H1 (cell line): Measurements from ENCODE around the gene RNGTT. TPM values are rescaled to one million over a fixed set of nuclear protein-coding genes. Genes with fewer than 3 reads are reported as not detected.

Source experiments
- CTCF ChIA-PET: fragments of 300-600 bp; sonication (Branson Sonifier 250); formaldehyde crosslinking; loops from one replicate; lab custom pipeline; 2021; ENCODE audit not compliant: partially characterized antibody; lab: Charles Lee
- POLR2A ChIA-PET: fragments of 300-600 bp; sonication (Branson Sonifier 250); formaldehyde crosslinking; loops from one replicate; lab custom pipeline; 2021; ENCODE audit warnings: inconsistent platforms; ENCODE audit not compliant: partially characterized antibody; lab: Charles Lee
- DNase-seq, 2 experiments: peaks; one replicate each; pipeline versions ENCODE4 v3.0.0 to v3.0.0-alpha.2; 2010 to 2022; ENCODE audit warnings: low spot score in 2 of 2, low read depth in 1 of 2, mixed read lengths in 1 of 2
- FAIRE-seq: peaks from 2 replicates; lab custom pipeline; 2011; peaks lifted over from hg19 to GRCh38; lab: Jason Lieb, UNC
- H2AFZ ChIP-seq: 2 replicates; pipeline ENCODE4 v1.8.1; 2012; ENCODE audit warnings: low read length, inconsistent platforms
- H2AK5ac ChIP-seq: 2 replicates; pipeline ENCODE4 v1.6.1; 2013; ENCODE audit warnings: low read depth, low read length
- H2BK120ac ChIP-seq: replicated peaks from 2 replicates; pipeline ENCODE3; 2013; ENCODE audit warnings: low read depth, low read length, inconsistent platforms
- H2BK12ac ChIP-seq: 2 replicates; pipeline ENCODE4 v1.6.1; 2013; ENCODE audit warnings: low read depth, low read length
- H2BK15ac ChIP-seq: 2 replicates; pipeline ENCODE4 v1.6.1; 2013; ENCODE audit warnings: low read length
- H2BK20ac ChIP-seq: 2 replicates; pipeline ENCODE4 v1.6.1; 2013; ENCODE audit warnings: low read length
- H2BK5ac ChIP-seq: 2 replicates; pipeline ENCODE4 v1.6.1; 2013; ENCODE audit warnings: low read depth, low read length
- H3K14ac ChIP-seq: 2 replicates; pipeline ENCODE4 v1.6.1; 2013; ENCODE audit warnings: inconsistent platforms; ENCODE audit not compliant: insufficient read length
- H3K18ac ChIP-seq: 2 replicates; pipeline ENCODE4 v1.6.1; 2013; ENCODE audit warnings: low read length; ENCODE audit errors: extremely low read depth
- H3K23ac ChIP-seq: 2 replicates; pipeline ENCODE4 v1.6.1; 2013; ENCODE audit warnings: inconsistent platforms; ENCODE audit not compliant: insufficient read length
- H3K23me2 ChIP-seq: 2 replicates; pipeline ENCODE4 v1.6.1; 2013; ENCODE audit warnings: low read depth, low read length
- H3K27ac ChIP-seq: 2 replicates; pipeline ENCODE4 v1.6.1; 2011; ENCODE audit warnings: low read depth, low read length, inconsistent platforms
- H3K27me3 ChIP-seq, 4 experiments: replicated peaks in 1 of 4; 1 replicate in 1 of 4; 2 replicates in 3 of 4; pipeline versions ENCODE4 v1.6.1 to v1.8.1; 2011 to 2013; ENCODE audit warnings: low read length in 3 of 4, mild to moderate bottlenecking in 3 of 4, inconsistent platforms in 2 of 4, mixed read lengths in 2 of 4, moderate library complexity in 1 of 4; ENCODE audit not compliant: control insufficient read depth in 3 of 4, insufficient read depth in 3 of 4; ENCODE audit errors: extremely low read depth in 1 of 4
- H3K36me3 ChIP-seq, 4 experiments: 2 replicates each; pipeline versions ENCODE4 v1.6.1 to v1.8.1; 2011 to 2013; ENCODE audit warnings: mild to moderate bottlenecking in 4 of 4, low read length in 3 of 4, moderate library complexity in 2 of 4, control low read depth in 1 of 4, inconsistent platforms in 1 of 4; ENCODE audit not compliant: insufficient read depth in 4 of 4, control insufficient read depth in 2 of 4
- H3K4ac ChIP-seq: replicated peaks from 2 replicates; pipeline ENCODE3; 2013; ENCODE audit warnings: low read length, low read depth, mixed read lengths, inconsistent platforms; ENCODE audit not compliant: insufficient read length
- H3K4me1 ChIP-seq, 4 experiments: replicated peaks in 1 of 4; 1 replicate in 1 of 4; 2 replicates in 3 of 4; pipeline versions ENCODE4 v1.6.1 to v1.8.1; 2011 to 2013; ENCODE audit warnings: low read length in 3 of 4, inconsistent platforms in 2 of 4, mixed read lengths in 1 of 4; ENCODE audit not compliant: insufficient read depth in 4 of 4, control insufficient read depth in 3 of 4
- H3K4me2 ChIP-seq, 2 experiments: 2 replicates each; pipeline versions ENCODE4 v1.6.1 to v1.8.1; 2011 to 2013; ENCODE audit warnings: low read depth in 2 of 2, low read length in 2 of 2, control low read depth in 1 of 2, inconsistent platforms in 1 of 2, mild to moderate bottlenecking in 1 of 2; ENCODE audit not compliant: insufficient read depth in 1 of 2
- H3K4me3 ChIP-seq, 4 experiments: fragments of 200-600, 300-600 bp in 1 of 4; sonication (generic), shearing (Covaris generic), sonication (Bioruptor Twin) in 1 of 4; 2 replicates each; pipeline versions ENCODE4 v1.5.1 to v1.8.1; 2011 to 2016; ENCODE audit warnings: low read length in 4 of 4, low read depth in 3 of 4, control low read depth in 2 of 4, inconsistent platforms in 2 of 4, mild to moderate bottlenecking in 2 of 4, mixed read lengths in 1 of 4, moderate library complexity in 1 of 4; ENCODE audit not compliant: insufficient read depth in 2 of 4; ENCODE audit errors: extremely low read depth in 1 of 4
- H3K56ac ChIP-seq: replicated peaks from 2 replicates; pipeline ENCODE3; 2013; ENCODE audit warnings: low read depth, mild to moderate bottlenecking, mixed read lengths, low read length, inconsistent platforms; ENCODE audit not compliant: insufficient read length
- H3K79me1 ChIP-seq: 2 replicates; pipeline ENCODE4 v1.6.1; 2013; ENCODE audit warnings: low read depth, low read length, control low read depth
- H3K79me2 ChIP-seq, 2 experiments: 2 replicates each; pipeline versions ENCODE4 v1.6.1 to v1.8.1; 2012 to 2013; ENCODE audit warnings: low read length in 2 of 2, mild to moderate bottlenecking in 2 of 2, inconsistent platforms in 1 of 2; ENCODE audit not compliant: insufficient read depth in 2 of 2, control insufficient read depth in 1 of 2
- H3K9ac ChIP-seq, 4 experiments: replicated peaks in 1 of 4; 1 replicate in 1 of 4; 2 replicates in 3 of 4; pipeline versions ENCODE4 v1.6.1 to v1.8.1; 2011 to 2013; ENCODE audit warnings: low read depth in 3 of 4, low read length in 3 of 4, control low read depth in 2 of 4, mild to moderate bottlenecking in 2 of 4, moderate library complexity in 2 of 4, inconsistent platforms in 1 of 4; ENCODE audit errors: extremely low read depth in 1 of 4
- H3K9me3 ChIP-seq, 2 experiments: 2 replicates each; pipeline versions ENCODE4 v1.6.1 to v1.8.1; 2012 to 2013; ENCODE audit warnings: mild to moderate bottlenecking in 2 of 2, moderate library complexity in 2 of 2, control low read depth in 1 of 2, inconsistent platforms in 1 of 2, low read depth in 1 of 2, low read length in 1 of 2, mixed read lengths in 1 of 2; ENCODE audit not compliant: insufficient read depth in 2 of 2
- H4K20me1 ChIP-seq, 2 experiments: replicated peaks in 1 of 2; 2 replicates each; pipeline versions ENCODE3 to v1.8.1; 2011 to 2013; ENCODE audit warnings: inconsistent platforms in 2 of 2, low read length in 2 of 2, mild to moderate bottlenecking in 1 of 2; ENCODE audit not compliant: insufficient read depth in 2 of 2, control insufficient read depth in 1 of 2
- H4K5ac ChIP-seq: 2 replicates; pipeline ENCODE4 v1.6.1; 2013; ENCODE audit warnings: low read length, low read depth, mixed read lengths, inconsistent platforms; ENCODE audit not compliant: insufficient read length
- H4K8ac ChIP-seq: 2 replicates; pipeline ENCODE4 v1.8.0; 2013; ENCODE audit warnings: mild to moderate bottlenecking, moderate library complexity, low read length, inconsistent platforms; ENCODE audit not compliant: insufficient read depth; ENCODE audit errors: extremely low read depth
- H4K91ac ChIP-seq: replicated peaks from 2 replicates; pipeline ENCODE3; 2013; ENCODE audit warnings: low read length, mixed read lengths, inconsistent platforms; ENCODE audit not compliant: insufficient read length
- EGR1 ChIP-seq: IDR thresholded peaks from 2 replicates; pipeline ENCODE4 v1.6.1; 2011; ENCODE audit warnings: low read depth, low read length, borderline replicate concordance
- EP300 ChIP-seq, 2 experiments: IDR thresholded peaks; 1 replicate in 1 of 2; 2 replicates in 1 of 2; pipeline ENCODE4 v1.6.1; 2011 to 2012; ENCODE audit warnings: low read depth in 2 of 2, low read length in 2 of 2, mild to moderate bottlenecking in 2 of 2, borderline replicate concordance in 1 of 2, inconsistent platforms in 1 of 2, moderate library complexity in 1 of 2
- NRF1 ChIP-seq: IDR thresholded peaks from 2 replicates; pipeline ENCODE4 v1.6.1; 2011; ENCODE audit warnings: mild to moderate bottlenecking, low read depth, low read length, improper control_type of control experiment
- SIN3A ChIP-seq, 2 experiments: IDR thresholded peaks in 1 of 2; conservative IDR thresholded peaks in 1 of 2; 2 replicates each; pipeline ENCODE4 v1.6.1; 2011 to 2012; ENCODE audit warnings: low read length in 2 of 2, improper control_type of control experiment in 1 of 2, low read depth in 1 of 2, mild to moderate bottlenecking in 1 of 2
- SP2 ChIP-seq: IDR thresholded peaks from 2 replicates; pipeline ENCODE4 v1.6.1; 2012; ENCODE audit warnings: mild to moderate bottlenecking, low read length, inconsistent platforms
- USF2 ChIP-seq: IDR thresholded peaks from 2 replicates; pipeline ENCODE4 v1.6.1; 2011; ENCODE audit warnings: low read length, improper control_type of control experiment
- WGBS, 2 experiments: shearing (Covaris generic) in 1 of 2; methylation state at CpG; one replicate each; pipeline versions ENCODE4 v1.1.6 to v1.1.7; 2013 to 2015; ENCODE audit warnings: low lambda C conversion rate in 2 of 2, mixed read lengths in 2 of 2, inconsistent platforms in 1 of 2, low coverage in 1 of 2, missing lambda C conversion rate in 1 of 2; ENCODE audit not compliant: insufficient replicate concordance in 2 of 2, insufficient coverage in 1 of 2, insufficient read length in 1 of 2; ENCODE audit errors: extremely low coverage in 1 of 2, missing lambda C conversion rate in 1 of 2; 5-methylcytosine and 5-hydroxymethylcytosine counted together
- polyA plus RNA-seq, 7 experiments: library from polyadenylated mRNA; depleted of rRNA in 3 of 7; stranded (reverse) in 5 of 7; unstranded in 2 of 7; fragments of >200 nt in 5 of 7; fragments of 200-250 nt in 2 of 7; gene quantifications; 1 replicate in 5 of 7; 2 replicates in 1 of 7; 4 replicates in 1 of 7; pipeline versions ENCODE4 v1.2.1 to v1.2.3, GENCODE V29; 2011 to 2013; ENCODE audit warnings: missing spikeins in 2 of 7, mixed read lengths in 2 of 7
- total RNA-seq: library from RNA; stranded (reverse); fragmentation: NEBNext Ultra II Directional; extraction: Animal tissue kit (Norgen Biotek cat#: 25700); gene quantifications from 2 replicates; pipeline ENCODE4 v1.2.1, GENCODE V29; 2021

The RNGTT gene
- total and polyA plus RNA-seq, 2 of the 8 experiments (the other 6 are each of a cell fraction or from before 2014, with no cell fraction given) = 3.6 to 21.2 TPM

DNA sequence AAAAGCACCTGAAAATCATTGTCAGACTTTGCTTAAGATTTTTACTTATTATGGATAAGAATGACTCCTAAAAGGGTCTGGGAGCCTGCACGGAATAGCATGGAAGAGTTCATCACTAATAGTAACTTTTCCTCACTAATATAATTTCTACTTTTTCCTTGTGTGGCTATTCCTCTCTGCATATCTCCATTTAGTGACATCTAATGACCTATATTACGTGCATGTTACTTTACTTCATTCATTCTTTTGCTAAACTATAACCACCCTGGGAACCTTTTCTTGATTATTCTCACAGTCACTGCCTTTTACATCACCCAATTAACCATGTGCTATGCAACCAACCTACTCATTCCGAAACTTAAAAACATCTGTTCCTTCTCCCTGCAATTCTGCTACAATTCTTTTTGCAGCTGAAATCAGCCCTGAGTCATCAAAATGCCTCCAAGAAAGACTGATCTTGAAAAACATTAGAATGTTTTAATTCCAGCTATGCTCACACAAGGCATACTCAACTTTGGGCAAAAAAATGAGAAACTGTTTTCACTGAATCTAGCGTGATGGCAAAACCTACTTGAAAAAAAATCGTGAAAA is 313.3 kb downstream of the RNGTT start:
- Histone ChIP-seq H3K23ac (no peak overlapping the region), H2BK5ac (no peak overlapping the region), H2BK12ac (no peak overlapping the region), H3K36me3 (no peaks in the 10 kb centered on the region), H3K27ac (no peak overlapping the region), H3K9me3 (no peaks in the 10 kb centered on the region), H4K8ac (no peak overlapping the region), H3K79me1 (no peaks in the 10 kb centered on the region), H3K4ac (no peak overlapping the region), H3K14ac (no peak overlapping the region), H2AFZ (no peak overlapping the region), H3K4me1 (no peaks in the 10 kb centered on the region), H4K20me1 (no peaks in the 10 kb centered on the region), H3K27me3 (no peaks in the 10 kb centered on the region), H3K18ac (no peak overlapping the region), H2BK20ac (no peak overlapping the region), H2AK5ac (no peak overlapping the region), H3K4me2 (no peak overlapping the region), H3K4me3 (no peak overlapping the region), H3K56ac (no peak overlapping the region), H2BK15ac (no peak overlapping the region), H3K79me2 (no peaks in the 10 kb centered on the region), H3K9ac (no peak overlapping the region), H2BK120ac (no peak overlapping the region), H3K23me2 (no peaks in the 10 kb centered on the region), H4K5ac (no peak overlapping the region), H4K91ac (no peak overlapping the region)
- CTCF ChIA-PET = no interaction called here
- WGBS, 2 experiments = 90% methylated on average over 5 of the region's 5 CpGs; no CpG with 5 or more reads in 1 of the 2 experiments
- DNase-seq (no peak), FAIRE-seq (no peak)
- POLR2A ChIA-PET = no interaction called here
- TF ChIP-seq SIN3A (conservative IDR thresholded peaks at IDR 0.05 in 1 of 2, IDR thresholded peaks at IDR 0.05 in 1 of 2; ENCODE audit: low read depth in 1 of 2, low read length in 2 of 2) (no peak), EGR1 (no peak), SP2 (no peak), USF2 (no peak), EP300 (IDR thresholded peaks at IDR 0.05; ENCODE audit: borderline replicate concordance in 1 of 2, low read depth in 2 of 2, low read length in 2 of 2) (no peak), NRF1 (no peak)
